GM21717 (cell line): ENCODE measurements around the gene INTS12.
A peak's percentile ranks its signal among the peaks of the same experiment; 100 is the strongest.
"Not testable (repeated sequence)": the region's sequence is repeated elsewhere in the genome, so short reads cannot be mapped to it uniquely, and the experiment has no call there.

Experiments
- ATAC-seq: cut with Tn5 transposase; IDR thresholded peaks from one replicate; pipeline ENCODE4 v1.9.1; 2021; ENCODE audit warnings: mild to moderate bottlenecking, moderate library complexity; ENCODE audit not compliant: unreplicated experiment

INTS12 gene

GRCh38 chr4:105708181-105709080 lies at the start of gene INTS12, which contains the start of gene GSTCD:
Gene INTS12 (minus strand): TSS chr4:105708689. CDS start chr4:105700005, 8,684 bp downstream.
Gene GSTCD (plus strand): TSS chr4:105708784. CDS start chr4:105717614, 8,830 bp downstream.
- ATAC-seq, result peak; percentile 79

- no peak for ATAC-seq
Measured at GRCh38 chr4:105755375-105755774, 46.9 kb upstream of the INTS12 start.

- ATAC-seq, result no peak
Measured at GRCh38 chr4:105753361-105753760, 44.9 kb upstream of the INTS12 start.

GRCh38 chr4:105751718-105752299 lies 43.3 kb upstream of the INTS12 start:
- no peak for ATAC-seq

- no peak for ATAC-seq
Measured at GRCh38 chr4:105748222-105748621, 39.7 kb upstream of the INTS12 start.

- no peak for ATAC-seq
Measured at GRCh38 chr4:105741548-105741947, 33.1 kb upstream of the INTS12 start.

- ATAC-seq, result not testable (repeated sequence)
Measured at GRCh38 chr4:105735217-105735616, 26.7 kb upstream of the INTS12 start.

GRCh38 chr4:105729895-105730294 lies 21.4 kb upstream of the INTS12 start:
- ATAC-seq, result not testable (repeated sequence)

GRCh38 chr4:105725623-105726022 lies 17.1 kb upstream of the INTS12 start:
- ATAC-seq, result no peak

GRCh38 chr4:105719204-105719603 lies 10.7 kb upstream of the INTS12 start:
- no peak for ATAC-seq

GRCh38 chr4:105715692-105716278 lies 7.3 kb upstream of the INTS12 start:
- ATAC-seq, result no peak

GRCh38 chr4:105714932-105715331 lies 6.4 kb upstream of the INTS12 start:
- ATAC-seq, result no peak

- no peak for ATAC-seq
Measured at GRCh38 chr4:105714071-105714521, 5.6 kb upstream of the INTS12 start.

GRCh38 chr4:105712766-105713165 lies 4.3 kb upstream of the INTS12 start:
- no peak for ATAC-seq

- no peak for ATAC-seq
Measured at GRCh38 chr4:105710678-105711077, 2.2 kb upstream of the INTS12 start.

GRCh38 chr4:105710012-105710600 lies 1.6 kb upstream of the INTS12 start:
- ATAC-seq, result no peak

- ATAC-seq, result peak; percentile 36
Measured at GRCh38 chr4:105709081-105709450, 577 bp upstream of the INTS12 start.

GRCh38 chr4:105707782-105708180 lies 708 bp downstream of the INTS12 start:
- no peak for ATAC-seq

GRCh38 chr4:105698607-105699006 lies 9.9 kb downstream of the INTS12 start:
- no peak for ATAC-seq

- ATAC-seq, result not testable (repeated sequence)
Measured at GRCh38 chr4:105695832-105696231, 12.7 kb downstream of the INTS12 start.

- not testable (repeated sequence) for ATAC-seq
Measured at GRCh38 chr4:105694812-105695211, 13.7 kb downstream of the INTS12 start.
